Measurements from ENCODE around the gene ALS2CL.

Gene ALS2CL

DNA sequence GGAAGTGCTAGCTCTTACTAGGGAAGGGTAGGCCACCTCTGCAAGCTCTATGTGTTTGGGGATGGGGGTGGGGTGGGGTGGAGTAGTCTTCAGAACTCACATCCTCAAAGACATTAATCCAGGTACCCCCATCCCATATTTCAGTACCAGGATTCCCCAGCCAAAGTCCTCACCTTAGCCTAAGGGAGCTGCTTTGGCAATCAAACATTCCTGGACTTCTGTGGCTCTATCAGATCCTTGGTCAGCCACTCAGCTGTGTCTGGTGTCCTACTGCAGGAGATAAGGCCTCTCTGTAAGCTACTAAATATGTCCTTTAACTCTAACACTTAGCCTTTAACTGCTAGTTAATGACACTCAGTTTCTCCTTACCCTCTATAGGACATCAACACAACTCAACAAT is 54.3 kb downstream of the ALS2CL start:
- Histone ChIP-seq H3K9ac (ENCODE audit: low read length in 5 of 5) (no peak overlapping the region), H3K27me3 (ENCODE audit: control insufficient read depth in 5 of 5, insufficient read depth in 4 of 5, low read length in 5 of 5) (no peaks in the 10 kb centered on the region), H3K4me1 (ENCODE audit: control insufficient read depth in 5 of 5, insufficient read depth in 5 of 5, low read length in 5 of 5) (peaks cover 0 to 10% (median 4%) of the 10 kb centered on the region in 5 donors), H3K9me3 (ENCODE audit: control insufficient read depth in 5 of 5, low read length in 5 of 5) (peaks cover 0 to 10% (median 4%) of the 10 kb centered on the region in 5 donors), H3K4me3 (ENCODE audit: low read depth in 1 of 5, low read length in 5 of 5) (no peak overlapping the region), H3K36me3 (ENCODE audit: control insufficient read depth in 5 of 5, insufficient read depth in 5 of 5, low read length in 5 of 5) (no peaks in the 10 kb centered on the region), H3K27ac (ENCODE audit: low read depth, low read length) (no peak overlapping the region)

DNA sequence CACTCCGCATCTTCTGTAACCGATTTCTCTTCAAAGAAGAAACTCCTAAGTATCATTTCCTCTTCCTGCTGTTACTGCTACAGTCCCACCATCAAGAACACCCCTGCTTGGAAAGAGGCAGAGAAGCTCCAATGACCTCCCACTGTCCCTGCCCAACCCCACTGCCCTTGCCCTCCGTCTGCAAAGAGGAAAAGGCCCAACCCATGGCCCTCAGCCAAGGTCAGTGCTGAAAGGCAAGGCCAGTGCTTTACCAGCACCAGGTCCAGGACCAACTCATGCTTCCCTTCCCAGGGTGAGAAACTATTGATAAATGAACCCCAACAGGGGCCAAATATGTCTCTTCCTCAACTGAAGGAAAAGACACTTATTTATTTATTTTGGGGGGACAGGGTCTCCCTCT is 58.6 kb downstream of the ALS2CL start:
- Histone ChIP-seq H3K27ac (ENCODE audit: low read depth, low read length) (no peak overlapping the region), H3K27me3 (ENCODE audit: control insufficient read depth in 5 of 5, insufficient read depth in 4 of 5, low read length in 5 of 5) (no peaks in the 10 kb centered on the region), H3K9ac (ENCODE audit: low read length in 5 of 5) (no peak overlapping the region), H3K36me3 (ENCODE audit: control insufficient read depth in 5 of 5, insufficient read depth in 5 of 5, low read length in 5 of 5) (no peaks in the 10 kb centered on the region), H3K4me1 (ENCODE audit: control insufficient read depth in 5 of 5, insufficient read depth in 5 of 5, low read length in 5 of 5) (peaks cover 0 to 33% (median 29%) of the 10 kb centered on the region in 5 donors), H3K4me3 (ENCODE audit: low read depth in 1 of 5, low read length in 5 of 5) (no peak overlapping the region), H3K9me3 (ENCODE audit: control insufficient read depth in 5 of 5, low read length in 5 of 5) (no peaks in the 10 kb centered on the region)

DNA sequence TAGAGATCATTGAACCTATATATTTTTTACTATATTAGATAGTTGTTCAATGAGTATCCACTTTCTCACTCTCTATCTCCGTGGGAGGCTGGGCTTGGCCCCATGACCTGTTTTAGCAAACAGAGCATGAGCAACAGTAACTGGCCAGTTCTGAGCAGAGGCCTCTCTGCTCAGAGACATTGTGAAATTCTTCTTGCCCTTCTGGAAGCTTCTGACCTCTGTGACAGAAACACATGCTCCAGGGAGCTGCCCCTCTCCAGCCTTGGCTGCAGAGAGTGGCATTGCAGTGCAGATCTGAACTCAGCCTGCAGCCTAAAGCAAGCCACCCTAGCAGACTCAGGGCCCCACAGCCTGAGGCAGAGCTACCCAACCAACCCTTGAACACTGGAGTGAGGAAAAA is 60.7 kb downstream of the ALS2CL start:
- H3K27me3 ChIP-seq (ENCODE audit: control insufficient read depth in 5 of 5, insufficient read depth in 4 of 5, low read length in 5 of 5), result no peaks in the 10 kb centered on the region
- H3K4me1 ChIP-seq (ENCODE audit: control insufficient read depth in 5 of 5, insufficient read depth in 5 of 5, low read length in 5 of 5), result peaks cover 8 to 48% (median 45%) of the 10 kb centered on the region in 5 donors
- H3K9ac ChIP-seq (ENCODE audit: low read length in 5 of 5), result no peak overlapping the region
- no peaks in the 10 kb centered on the region for H3K36me3 ChIP-seq (ENCODE audit: control insufficient read depth in 5 of 5, insufficient read depth in 5 of 5, low read length in 5 of 5)
- H3K4me3 ChIP-seq (ENCODE audit: low read depth in 1 of 5, low read length in 5 of 5), result no peak overlapping the region
- no peaks in the 10 kb centered on the region for H3K9me3 ChIP-seq (ENCODE audit: control insufficient read depth in 5 of 5, low read length in 5 of 5)
- H3K27ac ChIP-seq (ENCODE audit: low read depth, low read length), result peak overlapping the region; percentile 21

DNA sequence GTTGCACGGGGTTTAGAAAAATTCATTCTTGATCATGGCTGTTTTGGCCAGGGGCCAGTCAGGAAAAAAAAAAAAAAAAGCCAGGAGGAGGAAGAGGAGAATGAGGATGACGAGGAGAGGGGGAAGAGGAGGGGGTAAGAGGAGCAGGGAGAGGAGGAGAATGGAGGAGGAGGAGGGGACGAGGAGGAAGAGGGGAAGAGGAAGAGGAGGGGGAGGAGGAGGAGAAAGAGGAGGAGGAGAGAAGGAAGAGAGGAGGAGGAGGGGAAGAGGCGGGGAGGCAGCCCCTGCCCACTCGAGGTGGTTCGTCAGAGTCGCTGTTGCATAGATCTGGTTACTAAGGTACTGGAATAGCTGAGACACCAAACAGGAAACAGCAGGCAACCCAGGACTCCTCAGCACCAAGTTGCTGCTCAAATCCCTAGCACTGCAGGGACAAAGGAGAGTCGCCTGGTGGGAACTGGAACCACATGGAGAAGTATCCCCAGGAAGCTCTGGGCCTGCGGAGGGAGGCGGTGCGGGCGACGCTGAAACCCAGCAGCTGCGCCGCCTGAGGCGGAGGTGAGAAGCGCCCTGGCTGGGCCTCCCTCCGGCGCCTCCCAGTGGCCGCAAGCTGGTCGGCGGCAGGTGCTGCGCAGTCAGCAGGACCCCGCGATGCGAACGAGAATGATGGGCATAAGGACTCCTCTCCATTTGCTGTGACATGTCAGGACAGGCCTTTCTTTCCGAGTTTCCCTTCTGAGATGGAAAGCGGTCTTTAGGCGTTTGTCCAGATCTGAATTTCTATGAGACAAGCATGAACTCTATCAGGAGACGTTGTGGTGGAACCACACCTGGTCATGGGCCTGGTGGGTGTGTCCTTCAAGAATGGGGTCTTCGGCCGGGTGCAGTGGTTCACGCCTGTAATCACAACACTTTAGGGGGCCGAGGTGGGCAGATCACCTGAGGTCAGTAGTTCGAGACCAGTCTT is 63.6 kb downstream of the ALS2CL start:
- Histone ChIP-seq H3K27ac (ENCODE audit: low read depth, low read length) (peak overlapping the region; percentile 98), H3K9ac (ENCODE audit: low read length in 5 of 5) (peak overlapping the region; percentile 12 to 64 (median 48)), H3K4me3 (ENCODE audit: low read depth in 1 of 5, low read length in 5 of 5) (peak overlapping the region; percentile 44 to 65 (median 54))

DNA sequence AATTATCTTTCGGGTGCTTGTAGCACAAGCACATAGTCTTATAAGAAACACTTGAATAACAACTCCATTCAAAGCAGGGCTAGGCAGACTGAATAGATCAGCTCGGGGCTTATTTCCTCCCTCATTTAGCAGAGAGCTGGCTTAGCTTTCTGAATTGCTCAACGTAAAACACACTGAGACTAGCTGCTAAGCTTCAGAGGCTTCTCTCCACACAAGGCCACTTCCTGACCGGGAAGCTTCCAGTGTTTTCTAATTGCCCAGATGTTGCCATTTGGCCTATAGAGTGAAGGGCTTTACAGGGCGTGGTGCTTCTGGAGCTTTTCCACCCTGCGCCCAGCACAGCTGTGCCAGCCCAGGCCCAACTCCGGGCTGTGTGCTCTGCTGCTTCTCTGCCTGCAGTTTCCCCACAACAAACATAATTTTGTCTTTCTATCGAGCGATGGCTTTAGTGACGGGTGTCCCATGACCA is 64.5 kb downstream of the ALS2CL start:
- Histone ChIP-seq H3K4me1 (ENCODE audit: control insufficient read depth in 5 of 5, insufficient read depth in 5 of 5, low read length in 5 of 5) (peaks cover 8 to 43% (median 36%) of the 10 kb centered on the region in 5 donors), H3K9me3 (ENCODE audit: control insufficient read depth in 5 of 5, low read length in 5 of 5) (no peaks in the 10 kb centered on the region), H3K27me3 (ENCODE audit: control insufficient read depth in 5 of 5, insufficient read depth in 4 of 5, low read length in 5 of 5) (no peaks in the 10 kb centered on the region), H3K4me3 (ENCODE audit: low read depth in 1 of 5, low read length in 5 of 5) (peak overlapping the region in 2 of 5 donors; percentile 54 to 55), H3K9ac (ENCODE audit: low read length in 5 of 5) (peak overlapping the region in 4 of 5 donors; percentile 41 to 87 (median 46)), H3K27ac (ENCODE audit: low read depth, low read length) (peak overlapping the region; percentile 98), H3K36me3 (ENCODE audit: control insufficient read depth in 5 of 5, insufficient read depth in 5 of 5, low read length in 5 of 5) (no peaks in the 10 kb centered on the region)

More for the DNA sequence above, 63.6 kb downstream of the ALS2CL start:
- Histone ChIP-seq H3K4me1 (ENCODE audit: control insufficient read depth in 5 of 5, insufficient read depth in 5 of 5, low read length in 5 of 5) (peaks cover 8 to 45% (median 37%) of the 10 kb centered on the region in 5 donors), H3K27me3 (ENCODE audit: control insufficient read depth in 5 of 5, insufficient read depth in 4 of 5, low read length in 5 of 5) (no peaks in the 10 kb centered on the region), H3K36me3 (ENCODE audit: control insufficient read depth in 5 of 5, insufficient read depth in 5 of 5, low read length in 5 of 5) (no peaks in the 10 kb centered on the region), H3K9me3 (ENCODE audit: control insufficient read depth in 5 of 5, low read length in 5 of 5) (no peaks in the 10 kb centered on the region)

DNA sequence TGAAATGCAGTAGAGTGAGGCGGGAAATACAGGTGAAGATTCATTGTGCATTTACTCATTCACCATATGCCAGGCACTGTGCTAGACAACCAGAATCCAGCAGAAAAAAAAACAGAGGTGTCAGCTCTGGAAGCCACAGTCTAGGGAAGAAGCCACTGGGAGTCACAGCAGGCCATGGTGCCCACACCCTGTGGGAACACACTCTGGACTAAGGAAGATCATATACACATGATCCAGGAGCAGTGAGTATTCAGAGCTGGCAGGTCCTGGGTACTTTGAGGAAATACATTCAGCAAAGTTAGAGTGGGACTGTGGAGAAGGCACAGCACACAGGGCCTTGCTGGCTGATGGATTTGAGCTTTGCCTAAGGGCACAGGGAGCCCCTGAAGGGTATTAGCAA is 66.4 kb downstream of the ALS2CL start:
- Histone ChIP-seq H3K36me3 (ENCODE audit: control insufficient read depth in 5 of 5, insufficient read depth in 5 of 5, low read length in 5 of 5) (no peaks in the 10 kb centered on the region), H3K27ac (ENCODE audit: low read depth, low read length) (no peak overlapping the region), H3K9ac (ENCODE audit: low read length in 5 of 5) (no peak overlapping the region), H3K4me1 (ENCODE audit: control insufficient read depth in 5 of 5, insufficient read depth in 5 of 5, low read length in 5 of 5) (peaks cover 8 to 27% (median 22%) of the 10 kb centered on the region in 5 donors), H3K9me3 (ENCODE audit: control insufficient read depth in 5 of 5, low read length in 5 of 5) (no peaks in the 10 kb centered on the region), H3K4me3 (ENCODE audit: low read depth in 1 of 5, low read length in 5 of 5) (no peak overlapping the region), H3K27me3 (ENCODE audit: control insufficient read depth in 5 of 5, insufficient read depth in 4 of 5, low read length in 5 of 5) (no peaks in the 10 kb centered on the region)

DNA sequence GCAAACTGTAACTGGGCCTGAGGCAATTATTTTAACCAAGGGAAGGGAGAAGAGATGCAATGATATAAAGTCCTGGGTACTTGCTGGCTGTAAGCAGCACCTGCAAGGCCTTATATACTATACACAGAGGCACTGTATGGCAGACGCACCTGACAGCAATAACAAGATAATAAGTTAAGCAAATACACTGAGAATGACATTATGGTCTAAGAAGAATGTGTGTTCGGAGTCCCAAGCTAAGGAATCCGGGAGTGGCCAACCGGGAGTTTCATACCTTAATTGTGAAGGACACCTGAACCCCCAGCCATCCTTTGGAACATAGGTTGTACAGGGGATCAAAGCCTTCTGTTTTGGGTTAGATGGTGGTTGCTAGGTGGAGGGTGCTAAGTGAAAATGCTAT is 67.4 kb downstream of the ALS2CL start:
- Histone ChIP-seq H3K27me3 (ENCODE audit: control insufficient read depth in 5 of 5, insufficient read depth in 4 of 5, low read length in 5 of 5) (no peaks in the 10 kb centered on the region), H3K4me3 (ENCODE audit: low read depth in 1 of 5, low read length in 5 of 5) (no peak overlapping the region), H3K36me3 (ENCODE audit: control insufficient read depth in 5 of 5, insufficient read depth in 5 of 5, low read length in 5 of 5) (no peaks in the 10 kb centered on the region), H3K9ac (ENCODE audit: low read length in 5 of 5) (no peak overlapping the region), H3K9me3 (ENCODE audit: control insufficient read depth in 5 of 5, low read length in 5 of 5) (no peaks in the 10 kb centered on the region), H3K27ac (ENCODE audit: low read depth, low read length) (no peak overlapping the region), H3K4me1 (ENCODE audit: control insufficient read depth in 5 of 5, insufficient read depth in 5 of 5, low read length in 5 of 5) (peaks cover 8 to 26% (median 22%) of the 10 kb centered on the region in 5 donors)

DNA sequence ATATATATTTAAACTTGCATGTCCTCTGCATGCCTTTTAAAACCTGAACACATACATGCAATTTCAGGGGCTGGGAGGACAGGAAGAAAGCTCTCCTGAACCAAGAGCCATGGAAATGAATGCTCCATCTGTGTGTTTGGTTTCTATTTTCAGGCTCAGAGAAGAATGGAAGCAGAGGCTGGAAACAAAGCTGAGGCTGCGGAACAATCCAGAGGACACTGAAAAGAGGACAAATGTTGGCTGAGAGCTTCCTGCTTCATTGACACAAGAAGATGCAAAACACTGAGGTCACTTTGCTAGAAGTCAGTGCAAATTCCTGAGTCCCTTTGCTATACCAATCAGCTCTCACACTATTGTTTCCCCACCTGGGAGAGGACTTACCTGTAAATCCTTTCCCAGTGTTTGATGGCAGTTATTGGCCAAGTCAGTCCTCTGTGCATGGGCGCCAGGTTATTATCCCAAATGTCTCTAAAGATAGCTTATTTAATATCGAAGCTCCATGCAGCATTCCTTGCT is 68.4 kb downstream of the ALS2CL start:
- Histone ChIP-seq H3K4me3 (ENCODE audit: low read depth in 1 of 5, low read length in 5 of 5) (no peak overlapping the region), H3K36me3 (ENCODE audit: control insufficient read depth in 5 of 5, insufficient read depth in 5 of 5, low read length in 5 of 5) (no peaks in the 10 kb centered on the region), H3K9me3 (ENCODE audit: control insufficient read depth in 5 of 5, low read length in 5 of 5) (no peaks in the 10 kb centered on the region), H3K27me3 (ENCODE audit: control insufficient read depth in 5 of 5, insufficient read depth in 4 of 5, low read length in 5 of 5) (no peaks in the 10 kb centered on the region), H3K9ac (ENCODE audit: low read length in 5 of 5) (no peak overlapping the region), H3K4me1 (ENCODE audit: control insufficient read depth in 5 of 5, insufficient read depth in 5 of 5, low read length in 5 of 5) (peaks cover 8 to 21% (median 17%) of the 10 kb centered on the region in 5 donors), H3K27ac (ENCODE audit: low read depth, low read length) (no peak overlapping the region)

DNA sequence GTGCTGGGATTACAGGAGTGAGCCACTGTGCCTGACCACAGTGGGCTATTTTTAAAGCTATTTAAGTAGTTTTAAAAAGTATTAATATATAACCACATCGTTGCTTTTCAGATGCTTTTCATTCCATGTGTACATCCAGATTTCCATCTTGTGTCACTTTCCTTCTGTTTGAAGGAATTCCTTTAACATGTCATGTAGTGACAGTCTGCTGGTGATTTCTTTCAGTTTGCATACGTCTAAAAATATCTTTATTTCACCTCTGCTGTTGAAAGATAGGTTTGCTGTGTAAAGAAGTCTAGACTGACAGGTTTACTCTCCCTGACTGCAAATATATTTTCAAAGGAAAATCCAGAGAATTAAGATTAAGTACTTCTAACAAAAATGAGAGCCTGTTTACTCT is 68.9 kb downstream of the ALS2CL start:
- Histone ChIP-seq H3K4me1 (ENCODE audit: control insufficient read depth in 5 of 5, insufficient read depth in 5 of 5, low read length in 5 of 5) (peaks cover 8 to 20% (median 12%) of the 10 kb centered on the region in 5 donors), H3K36me3 (ENCODE audit: control insufficient read depth in 5 of 5, insufficient read depth in 5 of 5, low read length in 5 of 5) (no peaks in the 10 kb centered on the region), H3K27ac (ENCODE audit: low read depth, low read length) (no peak overlapping the region), H3K27me3 (ENCODE audit: control insufficient read depth in 5 of 5, insufficient read depth in 4 of 5, low read length in 5 of 5) (no peaks in the 10 kb centered on the region), H3K4me3 (ENCODE audit: low read depth in 1 of 5, low read length in 5 of 5) (no peak overlapping the region), H3K9ac (ENCODE audit: low read length in 5 of 5) (no peak overlapping the region), H3K9me3 (ENCODE audit: control insufficient read depth in 5 of 5, low read length in 5 of 5) (no peaks in the 10 kb centered on the region)
